HEK293T (cell line): ENCODE results near the gene MEF2B.

Source experiments
- FOXA1 ChIP-seq: fragments of 450-650 bp; IDR thresholded peaks from 2 replicates; pipeline ENCODE4 v1.6.1; 2016; ENCODE audit warnings: mild to moderate bottlenecking
- SP1 ChIP-seq: fragments of 450-650 bp; IDR thresholded peaks from 2 replicates; pipeline ENCODE4 v1.6.1; 2017

- TF ChIP-seq FOXA1 (no peak), SP1 (no peak)
Observed at GRCh38 chr19:19113040-19113626, 56.9 kb downstream of the MEF2B start.
